Endothelial cell of umbilical vein (primary cell): Measurements from ENCODE around the gene SMC1B.

Source experiments
- CTCF ChIP-seq, 2 donors: IDR thresholded peaks; 1 replicate in 1 of 2; 2 replicates in 1 of 2; pipeline ENCODE4 v1.5.1; 2011; ENCODE audit warnings: low read length in 2 of 2, mild to moderate bottlenecking in 2 of 2, moderate library complexity in 2 of 2, control low read depth in 1 of 2, inconsistent platforms in 1 of 2, low read depth in 1 of 2; ENCODE audit not compliant: insufficient read depth in 1 of 2; ENCODE audit errors: extremely low read depth in 1 of 2
- EZH2 ChIP-seq: IDR thresholded peaks from 2 replicates; pipeline ENCODE4 v1.6.1; 2012; ENCODE audit warnings: borderline replicate concordance, low read depth, mild to moderate bottlenecking, moderate library complexity, low read length, inconsistent platforms; ENCODE audit not compliant: severe bottlenecking
- FOS ChIP-seq: IDR thresholded peaks from 2 replicates; pipeline ENCODE4 v1.6.1; 2011; ENCODE audit warnings: mild to moderate bottlenecking, low read length, moderate library complexity, borderline replicate concordance; ENCODE audit not compliant: insufficient read depth
- MAX ChIP-seq: IDR thresholded peaks from 2 replicates; pipeline ENCODE4 v1.6.1; 2011; ENCODE audit not compliant: insufficient read depth, insufficient read length
- MYC ChIP-seq: IDR thresholded peaks from one replicate; pipeline ENCODE4 v1.6.1; 2011; ENCODE audit warnings: mild to moderate bottlenecking, low read depth, low read length
- POLR2A ChIP-seq: IDR thresholded peaks from 2 replicates; pipeline ENCODE4 v1.6.1; 2012; ENCODE audit warnings: low read depth, mild to moderate bottlenecking, control low read depth, low read length
- POLR2AphosphoS5 ChIP-seq: IDR thresholded peaks from 2 replicates; pipeline ENCODE4 v1.6.1; 2012; ENCODE audit warnings: low read depth, mild to moderate bottlenecking, control low read depth, low read length, moderate library complexity; ENCODE audit not compliant: insufficient read depth

GRCh38 chr22:45357490-45357889, 55.9 kb downstream of the SMC1B start:
- TF ChIP-seq CTCF (IDR thresholded peaks at IDR 0.05; ENCODE audit: extremely low read depth in 1 of 2, insufficient read depth in 1 of 2, low read depth in 1 of 2, low read length in 2 of 2), result no peak
- TF ChIP-seq POLR2A, result no peak
- TF ChIP-seq POLR2AphosphoS5, result no peak
- no peak for TF ChIP-seq FOS
- TF ChIP-seq MYC, result no peak
- TF ChIP-seq EZH2, result no peak
- TF ChIP-seq MAX, result no peak
